IMR-90 (cell line): Measurements from ENCODE around the gene DNPH1. TPM values are rescaled to one million over a fixed set of nuclear protein-coding genes. Genes with fewer than 3 reads are reported as not detected.
A peak's percentile ranks its signal among the peaks of the same experiment; 100 is the strongest.

Source experiments
- ATAC-seq: fragments of 200-7000 bp; cut with Tn5 transposase; 2 replicates; pipeline ENCODE4 v1.9.1; 2020; ENCODE audit warnings: low read depth, mild to moderate bottlenecking, moderate library complexity
- BruUV-seq: library from RNA; stranded (reverse); fragments of 400-500 nt; replicated peaks from 2 replicates; lab custom pipeline; 2021; lab: Mats Ljungman, UMichigan
- CTCF ChIA-PET: fragments of 300-600 bp; formaldehyde crosslinking; extraction: SDS; loops from one replicate; lab custom pipeline; 2021; ENCODE audit warnings: antibody characterized with exemption; lab: Yijun Ruan, JAX
- POLR2A ChIA-PET: fragments of 300-600 bp; sonication (Branson Sonifier 250); formaldehyde crosslinking; loops from one replicate; lab custom pipeline; 2022; ENCODE audit warnings: antibody characterized with exemption; ENCODE audit not compliant: unreplicated experiment; lab: Charles Lee
- DNase-seq: peaks from one replicate; pipeline ENCODE4 v3.0.0; 2013
- H2AFZ ChIP-seq: replicated peaks from 2 replicates; pipeline ENCODE3; 2013; ENCODE audit warnings: low read length, mild to moderate bottlenecking; ENCODE audit not compliant: poor library complexity
- H2AK5ac ChIP-seq: 2 replicates; pipeline ENCODE4 v1.6.1; 2013; ENCODE audit warnings: low read depth, low read length, inconsistent platforms
- H2AK9ac ChIP-seq: replicated peaks from 2 replicates; pipeline ENCODE3; 2013; ENCODE audit warnings: mild to moderate bottlenecking, low read depth, low read length, moderate library complexity; ENCODE audit not compliant: poor library complexity
- H2BK120ac ChIP-seq: 2 replicates; pipeline ENCODE4 v1.6.1; 2013; ENCODE audit warnings: low read depth, low read length, inconsistent platforms
- H2BK15ac ChIP-seq: 3 replicates; pipeline ENCODE4 v1.6.1; 2013; ENCODE audit warnings: low read depth, low read length, inconsistent platforms
- H2BK20ac ChIP-seq: 2 replicates; pipeline ENCODE4 v1.6.1; 2013; ENCODE audit warnings: low read depth, mild to moderate bottlenecking, inconsistent platforms, low read length, moderate library complexity
- H2BK5ac ChIP-seq: 2 replicates; pipeline ENCODE4 v1.6.1; 2013; ENCODE audit warnings: mild to moderate bottlenecking, low read depth, low read length, inconsistent platforms; ENCODE audit not compliant: poor library complexity, severe bottlenecking
- H3K14ac ChIP-seq: replicated peaks from 2 replicates; pipeline ENCODE4 v1.6.1; 2013; ENCODE audit warnings: low read depth, low read length, inconsistent platforms
- H3K18ac ChIP-seq: 2 replicates; pipeline ENCODE4 v1.6.1; 2013; ENCODE audit warnings: low read depth, low read length, control low read depth
- H3K23ac ChIP-seq: 2 replicates; pipeline ENCODE4 v1.6.1; 2013; ENCODE audit warnings: low read depth, low read length, inconsistent platforms
- H3K27ac ChIP-seq: 2 replicates; pipeline ENCODE4 v1.5.1; 2013; ENCODE audit warnings: mild to moderate bottlenecking, control low read depth, low read length; ENCODE audit not compliant: insufficient read depth
- H3K27me3 ChIP-seq: 2 replicates; pipeline ENCODE4 v1.6.1; 2013; ENCODE audit warnings: low read length; ENCODE audit not compliant: control insufficient read depth, insufficient read depth
- H3K36me3 ChIP-seq: 2 replicates; pipeline ENCODE4 v1.6.1; 2013; ENCODE audit warnings: low read length, mixed read lengths; ENCODE audit not compliant: control insufficient read depth, insufficient read depth
- H3K4ac ChIP-seq: 2 replicates; pipeline ENCODE4 v1.6.1; 2013; ENCODE audit warnings: low read depth, low read length, inconsistent platforms
- H3K4me1 ChIP-seq: 2 replicates; pipeline ENCODE4 v1.6.1; 2013; ENCODE audit warnings: low read length, mixed read lengths; ENCODE audit not compliant: control insufficient read depth, insufficient read depth
- H3K4me2 ChIP-seq: 2 replicates; pipeline ENCODE4 v1.6.1; 2013; ENCODE audit warnings: low read depth, mild to moderate bottlenecking, control low read depth, low read length, moderate library complexity
- H3K4me3 ChIP-seq: 2 replicates; pipeline ENCODE4 v1.5.1; 2013; ENCODE audit warnings: low read depth, mild to moderate bottlenecking, control low read depth, low read length, moderate library complexity; ENCODE audit not compliant: insufficient read depth
- H3K56ac ChIP-seq: 2 replicates; pipeline ENCODE4 v1.6.1; 2013; ENCODE audit warnings: low read length, inconsistent platforms; ENCODE audit not compliant: insufficient read depth; ENCODE audit errors: extremely low read depth
- H3K79me1 ChIP-seq, 2 experiments: 2 replicates each; pipeline ENCODE4 v1.6.1; 2013; ENCODE audit warnings: low read length in 2 of 2, inconsistent platforms in 1 of 2, low read depth in 1 of 2
- H3K9ac ChIP-seq: 2 replicates; pipeline ENCODE4 v1.6.1; 2013; ENCODE audit warnings: low read depth, low read length, control low read depth
- H3K9me1 ChIP-seq: 2 replicates; pipeline ENCODE4 v1.6.1; 2013; ENCODE audit warnings: low read length, inconsistent platforms; ENCODE audit not compliant: insufficient read depth
- H3K9me3 ChIP-seq: 2 replicates; pipeline ENCODE4 v1.6.1; 2013; ENCODE audit warnings: low read length; ENCODE audit not compliant: control insufficient read depth, insufficient read depth
- H4K20me1 ChIP-seq: 2 replicates; pipeline ENCODE4 v1.6.1; 2013; ENCODE audit warnings: low read length, inconsistent platforms; ENCODE audit not compliant: insufficient read depth
- H4K5ac ChIP-seq: 2 replicates; pipeline ENCODE4 v1.6.1; 2013; ENCODE audit warnings: mild to moderate bottlenecking, low read depth, low read length, control low read depth
- H4K8ac ChIP-seq, 2 experiments: 2 replicates each; pipeline ENCODE4 v1.6.1; 2013; ENCODE audit warnings: low read depth in 2 of 2, low read length in 2 of 2, control low read depth in 1 of 2, inconsistent platforms in 1 of 2
- H4K91ac ChIP-seq: 2 replicates; pipeline ENCODE4 v1.6.1; 2013; ENCODE audit warnings: low read depth, low read length, inconsistent platforms; ENCODE audit not compliant: insufficient read depth
- RAD21 ChIP-seq: IDR thresholded peaks from 2 replicates; pipeline ENCODE4 v1.6.1; 2012; ENCODE audit warnings: low read length, improper control_type of control experiment
- WGBS, 2 experiments: methylation state at CpG; one replicate each; pipeline versions ENCODE4 v1.1.5 to v1.1.7; 2013; ENCODE audit warnings: missing lambda C conversion rate in 2 of 2; ENCODE audit not compliant: insufficient read length in 1 of 2; ENCODE audit errors: extremely low coverage in 2 of 2; 5-methylcytosine and 5-hydroxymethylcytosine counted together
- dilution Hi-C: fragments of 300-500 bp; cut with HindIII; formaldehyde crosslinking; loops from one replicate; pipeline ENCODE4 v1.14.3; 2018; ENCODE audit warnings: low sequenced_read_pairs; ENCODE audit not compliant: unreplicated experiment
- in situ Hi-C: fragments of 300-500 bp; cut with MboI; formaldehyde crosslinking; loops from 3 replicates; pipeline ENCODE4 v1.14.3; 2019; ENCODE audit warnings: low sequenced_read_pairs, inconsistent platforms, mixed read lengths
- intact Hi-C: fragments of 100-400 bp; cut with micrococcal nuclease; formaldehyde crosslinking; loops from 2 replicates; pipeline ENCODE4 v1.10.0; 2022
- polyA plus RNA-seq, 3 experiments: library from polyadenylated mRNA; depleted of rRNA; stranded (reverse); fragments of >200 nt; gene quantifications; 2 replicates each; pipeline ENCODE4 v1.2.3, GENCODE V29; 2012; ENCODE audit warnings: low replicate concordance in 1 of 3
- total RNA-seq: library from RNA; depleted of rRNA; stranded (reverse); fragments of >200 nt; gene quantifications from 2 replicates; pipeline ENCODE4 v1.2.3, GENCODE V29; 2012
- TF ChIP-seq, protein P1 (sequence below): fragments of 150-350 bp; IDR thresholded peaks from 2 replicates; pipeline ENCODE4 v1.6.1; 2017; ENCODE audit warnings: mild to moderate bottlenecking, antibody characterized with exemption, low read length, low read depth

The DNPH1 gene
- total and polyA plus RNA-seq, 2 of the 4 experiments (the other 2 are of a cell fraction), result 19.0 to 47.8 TPM

DNA sequence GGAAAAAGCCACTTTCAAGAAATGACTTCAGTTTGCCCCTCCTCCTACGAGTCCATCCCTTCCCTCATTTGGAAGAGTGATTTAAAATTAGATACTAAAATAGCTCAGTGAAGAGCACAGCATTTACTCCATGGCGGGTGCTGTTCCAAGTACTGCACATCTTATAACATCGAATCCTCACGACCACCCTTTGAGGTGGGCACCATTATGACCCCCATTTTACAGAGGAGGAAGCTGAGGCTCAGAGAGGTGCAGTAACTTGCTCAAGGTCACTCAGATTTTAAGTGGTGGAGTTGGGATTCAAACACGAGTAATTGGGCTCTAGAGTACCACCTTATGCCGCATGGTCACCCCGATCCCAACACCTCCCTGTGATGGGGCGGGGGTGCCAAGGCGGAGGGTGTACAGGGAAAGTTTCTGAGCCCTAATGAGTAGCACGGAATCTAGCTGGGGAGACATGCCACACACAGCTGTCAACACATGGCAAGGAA, 39.5 kb upstream of the DNPH1 start:
- Histone ChIP-seq H4K91ac (no peak overlapping the region), H4K8ac (no peak overlapping the region), H3K56ac (no peak overlapping the region), H2AK5ac (no peak overlapping the region), H2BK15ac (no peak overlapping the region), H3K4me2 (peak overlapping the region; percentile 66; the same call in 1 of the 2 replicates), H3K4me1 (peaks cover 2% of the 10 kb centered on the region; the same call in 1 of the 2 replicates), H3K27ac (no peak overlapping the region), H2AFZ (peak overlapping the region; percentile 87), H2AK9ac (no peak overlapping the region), H4K20me1 (no peaks in the 10 kb centered on the region; the same call in 1 of the 2 replicates), H3K9me1 (peaks cover 8% of the 10 kb centered on the region), H3K4ac (no peak overlapping the region; the same call in 1 of the 2 replicates), H3K14ac (no peak overlapping the region), H3K27me3 (peaks cover 65% of the 10 kb centered on the region), H4K5ac (no peak overlapping the region), H2BK120ac (no peak overlapping the region), H3K9ac (no peak overlapping the region), H3K23ac (0 out of 2 replicates have a peak overlapping the region, but pooled peaks have one; percentile 43), H2BK5ac (no peak overlapping the region), H2BK20ac (no peak overlapping the region), H3K18ac (no peak overlapping the region), H3K79me1 (no peaks in the 10 kb centered on the region), H3K4me3 (no peak overlapping the region), H3K9me3 (no peaks in the 10 kb centered on the region), H3K36me3 (no peaks in the 10 kb centered on the region)
- no peak for ATAC-seq
- POLR2A ChIA-PET, result no interaction called here
- intact Hi-C loops (no loop called here), in situ Hi-C loops (no loop called here), dilution Hi-C loops (no loop called here)
- CTCF ChIA-PET, result no interaction called here
- TF ChIP-seq RAD21, result no peak
- TF ChIP-seq, protein P1, sequence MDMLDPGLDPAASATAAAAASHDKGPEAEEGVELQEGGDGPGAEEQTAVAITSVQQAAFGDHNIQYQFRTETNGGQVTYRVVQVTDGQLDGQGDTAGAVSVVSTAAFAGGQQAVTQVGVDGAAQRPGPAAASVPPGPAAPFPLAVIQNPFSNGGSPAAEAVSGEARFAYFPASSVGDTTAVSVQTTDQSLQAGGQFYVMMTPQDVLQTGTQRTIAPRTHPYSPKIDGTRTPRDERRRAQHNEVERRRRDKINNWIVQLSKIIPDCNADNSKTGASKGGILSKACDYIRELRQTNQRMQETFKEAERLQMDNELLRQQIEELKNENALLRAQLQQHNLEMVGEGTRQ, result no peak
- no TSS peak for BruUV-seq
- no peak for DNase-seq
- WGBS, 2 experiments, result no CpG with 5 or more reads among the region's 10 CpGs
